NCI-H1092 (cell line): Measurements from ENCODE around the gene GABRA4.

Experiments
- DNase-seq: peaks from one replicate; lab custom pipeline; 2025; lab: John Stamatoyannopoulos, UW

Gene GABRA4

GRCh38 chr4:46979283-46979682 is 14.1 kb downstream of the GABRA4 start:
- no peak for DNase-seq

- DNase-seq = no peak
Measured at GRCh38 chr4:46977245-46977644, 16.1 kb downstream of the GABRA4 start.

- no peak for DNase-seq
Measured at GRCh38 chr4:46975812-46976553, 17.4 kb downstream of the GABRA4 start.

- no peak for DNase-seq
Measured at GRCh38 chr4:46974891-46975543, 18.4 kb downstream of the GABRA4 start.

- DNase-seq = no peak
Measured at GRCh38 chr4:46968847-46969246, 24.5 kb downstream of the GABRA4 start.

- DNase-seq = no peak
Measured at GRCh38 chr4:46967631-46968030, 25.8 kb downstream of the GABRA4 start.

- no peak for DNase-seq
Measured at GRCh38 chr4:46958742-46959488, 34.5 kb downstream of the GABRA4 start.

- no peak for DNase-seq
Measured at GRCh38 chr4:46956451-46956850, 36.9 kb downstream of the GABRA4 start.

GRCh38 chr4:46955601-46956000 is 37.8 kb downstream of the GABRA4 start:
- no peak for DNase-seq

GRCh38 chr4:46954643-46955042 is 38.7 kb downstream of the GABRA4 start:
- DNase-seq = no peak

GRCh38 chr4:46953564-46953963 is 39.8 kb downstream of the GABRA4 start:
- no peak for DNase-seq

GRCh38 chr4:46952451-46952850 is 40.9 kb downstream of the GABRA4 start:
- no peak for DNase-seq

GRCh38 chr4:46950826-46951225 is 42.6 kb downstream of the GABRA4 start:
- DNase-seq = no peak

- DNase-seq = no peak
Measured at GRCh38 chr4:46949822-46950221, 43.6 kb downstream of the GABRA4 start.

- DNase-seq = no peak
Measured at GRCh38 chr4:46947541-46947940, 45.8 kb downstream of the GABRA4 start.

GRCh38 chr4:46946919-46947536 is 46.4 kb downstream of the GABRA4 start:
- DNase-seq = no peak

- DNase-seq = no peak
Measured at GRCh38 chr4:46945062-46945461, 48.3 kb downstream of the GABRA4 start.

- DNase-seq = no peak
Measured at GRCh38 chr4:46944345-46944744, 49.0 kb downstream of the GABRA4 start.

GRCh38 chr4:46937493-46937892 is 55.9 kb downstream of the GABRA4 start:
- DNase-seq = no peak

GRCh38 chr4:46934726-46935125 is 58.7 kb downstream of the GABRA4 start:
- DNase-seq = no peak

- DNase-seq = no peak
Measured at GRCh38 chr4:46933686-46934085, 59.7 kb downstream of the GABRA4 start.

- DNase-seq = no peak
Measured at GRCh38 chr4:46931981-46932380, 61.4 kb downstream of the GABRA4 start.

GRCh38 chr4:46930891-46931290 is 62.5 kb downstream of the GABRA4 start:
- no peak for DNase-seq
